ENCODE results near the gene MDH1B.
A peak's percentile ranks its signal among the peaks of the same experiment; 100 is the strongest.
"Not testable (repeated sequence)": the region's sequence is repeated elsewhere in the genome, so short reads cannot be mapped to it uniquely, and the experiment has no call there.

MDH1B gene

GRCh38 chr2:206765242-206766056 lies at the start of gene MDH1B, which contains the start of gene FASTKD2:
Gene MDH1B, minus strand, starts transcription at chr2:206765328. Its CDS starts 57 bp downstream, at chr2:206765271.
Gene FASTKD2, plus strand, starts transcription at chr2:206765606. Its CDS starts 1,088 bp downstream, at chr2:206766694.
- peak; percentile 56 to 73 for DNase-seq (ENCODE audit: low read depth in 1 of 2, low spot score in 1 of 2)

- DNase-seq (ENCODE audit: low read depth in 1 of 2, low spot score in 1 of 2), result no peak
These were observed 49.4 kb upstream of the MDH1B start for GRCh38 chr2:206814498-206814897.

- not testable (repeated sequence) for DNase-seq (ENCODE audit: low read depth in 1 of 2, low spot score in 1 of 2)
These were observed 47.3 kb upstream of the MDH1B start for GRCh38 chr2:206812471-206812870.

- DNase-seq (ENCODE audit: low read depth in 1 of 2, low spot score in 1 of 2), result not testable (repeated sequence)
These were observed 42.5 kb upstream of the MDH1B start for GRCh38 chr2:206807624-206808023.

GRCh38 chr2:206805887-206806607 lies 40.9 kb upstream of the MDH1B start:
- no peak for DNase-seq (ENCODE audit: low read depth in 1 of 2, low spot score in 1 of 2)

GRCh38 chr2:206804326-206804725 lies 39.2 kb upstream of the MDH1B start:
- DNase-seq (ENCODE audit: low read depth in 1 of 2, low spot score in 1 of 2), result no peak

- DNase-seq (ENCODE audit: low read depth in 1 of 2, low spot score in 1 of 2), result no peak
These were observed 37.8 kb upstream of the MDH1B start for GRCh38 chr2:206802654-206803514.

GRCh38 chr2:206801418-206802189 lies 36.5 kb upstream of the MDH1B start:
- no peak for DNase-seq (ENCODE audit: low read depth in 1 of 2, low spot score in 1 of 2)

- DNase-seq (ENCODE audit: low read depth in 1 of 2, low spot score in 1 of 2), result peak in 1 of 2 donors; percentile 2
These were observed 35.6 kb upstream of the MDH1B start for GRCh38 chr2:206800506-206801417.

GRCh38 chr2:206799083-206799482 lies 34.0 kb upstream of the MDH1B start:
- DNase-seq (ENCODE audit: low read depth in 1 of 2, low spot score in 1 of 2), result no peak

GRCh38 chr2:206798000-206798399 lies 32.9 kb upstream of the MDH1B start:
- DNase-seq (ENCODE audit: low read depth in 1 of 2, low spot score in 1 of 2), result no peak

- DNase-seq (ENCODE audit: low read depth in 1 of 2, low spot score in 1 of 2), result no peak
These were observed 32.2 kb upstream of the MDH1B start for GRCh38 chr2:206797376-206797775.

GRCh38 chr2:206792645-206793044 lies 27.5 kb upstream of the MDH1B start:
- no peak for DNase-seq (ENCODE audit: low read depth in 1 of 2, low spot score in 1 of 2)

- no peak for DNase-seq (ENCODE audit: low read depth in 1 of 2, low spot score in 1 of 2)
These were observed 25.3 kb upstream of the MDH1B start for GRCh38 chr2:206790311-206790935.

- DNase-seq (ENCODE audit: low read depth in 1 of 2, low spot score in 1 of 2), result no peak
These were observed 19.6 kb upstream of the MDH1B start for GRCh38 chr2:206784559-206785353.

GRCh38 chr2:206783718-206784117 lies 18.6 kb upstream of the MDH1B start:
- DNase-seq (ENCODE audit: low read depth in 1 of 2, low spot score in 1 of 2), result no peak

- DNase-seq (ENCODE audit: low read depth in 1 of 2, low spot score in 1 of 2), result no peak
These were observed 15.5 kb upstream of the MDH1B start for GRCh38 chr2:206780671-206781070.

- no peak for DNase-seq (ENCODE audit: low read depth in 1 of 2, low spot score in 1 of 2)
These were observed 11.3 kb upstream of the MDH1B start for GRCh38 chr2:206776432-206776831.
